ENCODE measurements around the gene ZNF692. TPM values are rescaled to one million over a fixed set of nuclear protein-coding genes. Genes with fewer than 3 reads are reported as not detected.

The ZNF692 gene
- total and polyA plus RNA-seq, 2 donors (not counting 3 experiments of a cell fraction or from before 2014, with no cell fraction given), result 32.6 to 36.6 TPM

DNA sequence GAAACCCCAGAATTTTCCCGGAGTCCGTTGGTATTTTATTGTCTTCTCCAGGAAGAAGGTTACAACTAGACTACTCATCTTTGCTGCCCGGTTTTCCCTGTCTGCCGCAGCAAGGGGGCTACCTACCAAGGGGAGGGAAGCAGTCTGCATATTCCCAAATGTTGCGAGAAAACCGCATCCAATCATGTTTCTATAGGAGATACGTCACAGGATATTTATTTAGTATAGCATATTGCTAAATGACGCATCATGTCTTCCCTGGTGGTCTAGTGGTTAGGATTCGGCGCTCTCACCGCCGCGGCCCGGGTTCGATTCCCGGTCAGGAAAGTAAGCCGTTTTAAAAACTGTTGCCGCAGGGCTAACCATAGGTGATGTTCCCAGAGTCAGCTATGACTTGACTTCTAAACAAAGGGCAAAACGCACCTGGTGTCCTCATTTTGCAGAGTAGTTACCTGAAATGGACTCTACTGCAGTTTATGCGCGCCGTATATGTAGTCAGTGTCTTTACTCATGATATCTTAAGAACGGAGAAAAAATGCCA, 15.2 kb upstream of the ZNF692 start:
- CTCF ChIA-PET, result interaction anchor here (0.7 to 2.7 kb wide), 3 partner anchors 9 to 15 kb away, joined by 3 to 16 read pairs (median 7); partner anchors contain the start of gene ZNF692
- Histone ChIP-seq H3K27me3 (ENCODE audit: control insufficient read depth in 2 of 2, insufficient read depth in 2 of 2, low read length in 2 of 2) (peaks cover 0 to 3% of the 10 kb centered on the region in 2 experiments), H3K4me3 (replicated peaks in 1 of 3; ENCODE audit: insufficient read depth in 1 of 3, low read depth in 1 of 3, low read length in 3 of 3) (peak overlapping the region; percentile 49 to 72 (median 62)), H3K4me1 (ENCODE audit: control insufficient read depth, extremely low read depth, insufficient read depth, low read length) (no peaks in the 10 kb centered on the region), H2AFZ (ENCODE audit: low read depth, low read length) (no peak overlapping the region), H3K27ac (ENCODE audit: insufficient read depth, low read depth, low read length) (peak overlapping the region; percentile 38), H3K36me3 (ENCODE audit: control insufficient read depth in 2 of 2, extremely low read depth in 1 of 2, insufficient read depth in 2 of 2, low read length in 2 of 2) (no peaks in the 10 kb centered on the region), H3K9me1 (replicated peaks; ENCODE audit: control insufficient read depth, extremely low read depth, insufficient read depth, low read length) (no peaks in the 10 kb centered on the region), H3K79me2 (ENCODE audit: control insufficient read depth, insufficient read depth, low read length) (no peaks in the 10 kb centered on the region), H4K20me1 (replicated peaks; ENCODE audit: control insufficient read depth, extremely low read depth, insufficient read depth, low read length) (no peaks in the 10 kb centered on the region), H3K4me2 (ENCODE audit: insufficient read depth, low read length) (peak overlapping the region; percentile 60), H3K9me3 (replicated peaks; ENCODE audit: control insufficient read depth, insufficient read depth, low read length) (no peaks in the 10 kb centered on the region), H3K9ac (replicated peaks; ENCODE audit: extremely low read depth, insufficient read depth, low read length) (no peak overlapping the region)
- TF ChIP-seq GATA2 (IDR thresholded peaks at IDR 0.05; ENCODE audit: insufficient read depth, insufficient read length, low read depth, low read length) (no peak), FOS (IDR thresholded peaks at IDR 0.05; ENCODE audit: borderline replicate concordance, insufficient read depth, low read length) (no peak), MYC (IDR thresholded peaks at IDR 0.05; ENCODE audit: low read depth, low read length) (no peak), JUN (IDR thresholded peaks at IDR 0.05; ENCODE audit: borderline replicate concordance, insufficient read depth, insufficient read length, low read depth) (peak; percentile 72)
- TF ChIP-seq, protein P1, sequence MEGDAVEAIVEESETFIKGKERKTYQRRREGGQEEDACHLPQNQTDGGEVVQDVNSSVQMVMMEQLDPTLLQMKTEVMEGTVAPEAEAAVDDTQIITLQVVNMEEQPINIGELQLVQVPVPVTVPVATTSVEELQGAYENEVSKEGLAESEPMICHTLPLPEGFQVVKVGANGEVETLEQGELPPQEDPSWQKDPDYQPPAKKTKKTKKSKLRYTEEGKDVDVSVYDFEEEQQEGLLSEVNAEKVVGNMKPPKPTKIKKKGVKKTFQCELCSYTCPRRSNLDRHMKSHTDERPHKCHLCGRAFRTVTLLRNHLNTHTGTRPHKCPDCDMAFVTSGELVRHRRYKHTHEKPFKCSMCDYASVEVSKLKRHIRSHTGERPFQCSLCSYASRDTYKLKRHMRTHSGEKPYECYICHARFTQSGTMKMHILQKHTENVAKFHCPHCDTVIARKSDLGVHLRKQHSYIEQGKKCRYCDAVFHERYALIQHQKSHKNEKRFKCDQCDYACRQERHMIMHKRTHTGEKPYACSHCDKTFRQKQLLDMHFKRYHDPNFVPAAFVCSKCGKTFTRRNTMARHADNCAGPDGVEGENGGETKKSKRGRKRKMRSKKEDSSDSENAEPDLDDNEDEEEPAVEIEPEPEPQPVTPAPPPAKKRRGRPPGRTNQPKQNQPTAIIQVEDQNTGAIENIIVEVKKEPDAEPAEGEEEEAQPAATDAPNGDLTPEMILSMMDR (IDR thresholded peaks at IDR 0.05; ENCODE audit: extremely low read depth in 1 of 2, insufficient read depth in 1 of 2, low read depth in 1 of 2, low read length in 2 of 2), result no peak
- FAIRE-seq (no peak), DNase-seq (ENCODE audit: low read depth, low spot score) (peak; percentile 93)
- BruUV-seq (replicated peaks), result no TSS peak
- POLR2A ChIA-PET, result interaction anchor here (0.9 to 2.4 kb wide), 2 partner anchors 15 to 36 kb away, joined by 3 to 9 read pairs; partner anchors contain the start of genes ZNF672 and ZNF692
- intact Hi-C loops (cut with micrococcal nuclease), result loop anchor here (1.0 kb wide), 5 partner anchors 11 to 48 kb away; partner anchors contain the start of genes PGBD2, ZNF672 and ZNF692
- dilution Hi-C loops (cut with MboI; ENCODE audit: extremely low pct_ligation_motif_present, low sequenced_read_pairs), result no loop called here
